Measurements from ENCODE around the gene CCN2. TPM values are rescaled to one million over a fixed set of nuclear protein-coding genes. Genes with fewer than 3 reads are reported as not detected.

The CCN2 gene
- total RNA-seq, 2 experiments from 2014 or later: not detected

- POLR2A ChIA-PET: no interaction called here
- CTCF ChIA-PET: no interaction called here
Measured at GRCh38 chr6:131967948-131968347, 16.8 kb upstream of the CCN2 start.

- POLR2A ChIA-PET: no interaction called here
- CTCF ChIA-PET: no interaction called here
Measured at GRCh38 chr6:131966443-131966842, 15.3 kb upstream of the CCN2 start.

GRCh38 chr6:131963063-131963462, 11.9 kb upstream of the CCN2 start:
- ChIA-PET POLR2A (no interaction called here), CTCF (no interaction called here)

- ChIA-PET POLR2A (no interaction called here), CTCF (no interaction called here)
Measured at GRCh38 chr6:131960371-131961133, 9.4 kb upstream of the CCN2 start.

- ChIA-PET CTCF (no interaction called here), POLR2A (no interaction called here)
Measured at GRCh38 chr6:131958542-131959470, 7.6 kb upstream of the CCN2 start.

- POLR2A ChIA-PET: no interaction called here
- CTCF ChIA-PET: no interaction called here
Measured at GRCh38 chr6:131958095-131958494, 6.9 kb upstream of the CCN2 start.

- ChIA-PET CTCF (no interaction called here), POLR2A (no interaction called here)
Measured at GRCh38 chr6:131955876-131956275, 4.7 kb upstream of the CCN2 start.

GRCh38 chr6:131955192-131955591, 4.0 kb upstream of the CCN2 start:
- ChIA-PET CTCF (no interaction called here), POLR2A (interaction anchor here (0.5 kb wide), 1 partner anchor 463 kb away, joined by 4 read pairs; no protein-coding TSS in a partner anchor)

GRCh38 chr6:131954775-131955107, 3.6 kb upstream of the CCN2 start:
- POLR2A ChIA-PET: interaction anchor here (0.5 kb wide), 1 partner anchor 463 kb away, joined by 4 read pairs; no protein-coding TSS in a partner anchor

GRCh38 chr6:131954059-131954774, 3.0 kb upstream of the CCN2 start:
- CTCF ChIA-PET: no interaction called here
- POLR2A ChIA-PET: no interaction called here

More at GRCh38 chr6:131954775-131955107, 3.6 kb upstream of the CCN2 start:
- CTCF ChIA-PET: no interaction called here

GRCh38 chr6:131952886-131953509, 1.8 kb upstream of the CCN2 start:
- CTCF ChIA-PET: interaction anchor here (0.5 to 0.7 kb wide), 2 partner anchors 9 to 973 kb away, joined by 3 read pairs; no protein-coding TSS in a partner anchor
- POLR2A ChIA-PET: no interaction called here

GRCh38 chr6:131951576-131952230, 531 bp upstream of the CCN2 start:
- CTCF ChIA-PET: no interaction called here
- POLR2A ChIA-PET: no interaction called here

GRCh38 chr6:131949909-131950766, 1.0 kb downstream of the CCN2 start:
- CTCF ChIA-PET: no interaction called here
- POLR2A ChIA-PET: no interaction called here

- CTCF ChIA-PET: no interaction called here
- POLR2A ChIA-PET: no interaction called here
Measured at GRCh38 chr6:131949620-131949908, 1.6 kb downstream of the CCN2 start.

- POLR2A ChIA-PET: no interaction called here
- CTCF ChIA-PET: no interaction called here
Measured at GRCh38 chr6:131948692-131949619, 2.2 kb downstream of the CCN2 start.

GRCh38 chr6:131947986-131948661, 3.0 kb downstream of the CCN2 start:
- ChIA-PET POLR2A (no interaction called here), CTCF (no interaction called here)

All from activated CD8-positive, alpha-beta memory T cell treated with anti-CD3 and anti-CD28 coated beads for 36 hours (primary cell).